ENCODE measurements around the gene MYO7A. TPM values are rescaled to one million over a fixed set of nuclear protein-coding genes. Genes with fewer than 3 reads are reported as not detected.

MYO7A gene
- total RNA-seq (0.07 and 0.17 TPM in 2 replicates), polyA plus RNA-seq (0.03 TPM in 2 replicates), polyA minus RNA-seq (0.36 TPM in 1 of 2 replicates, not detected in the other)
- 0.12 TPM for total RNA-seq (2013)

GRCh38 chr11:77127920-77128691 lies at the start of gene MYO7A:
MYO7A (plus strand) TSS chr11:77128246; CDS start chr11:77130635, 2,389 bp downstream.
- H3K27me3 Mint-ChIP-seq = peaks cover 10% of the 10 kb centered on the region
- H3K36me3 ChIP-seq (replicated peaks in 1 of 2; ENCODE audit: control extremely low read depth in 1 of 2, control insufficient read depth in 1 of 2, extremely low read depth in 1 of 2, insufficient read depth in 2 of 2, low read length in 1 of 2) = no peaks in the 10 kb centered on the region
- 37% methylated on average over 20 of the region's 20 CpGs for WGBS (ENCODE audit: insufficient coverage)
- no peak within 1 kb of the TSS for H3K27ac ChIP-seq (ENCODE audit: low read length in 2 of 2)
- peaks cover 0 to 5% (median 0%) of the 10 kb centered on the region in 3 donors for H3K9me3 ChIP-seq (ENCODE audit: control extremely low read depth in 1 of 3, control insufficient read depth in 2 of 3, insufficient read depth in 1 of 3, low read length in 2 of 3)
- H3K4me3 Mint-ChIP-seq = peak within 1 kb of the TSS; percentile 73
- H3K4me3 ChIP-seq (ENCODE audit: control extremely low read depth in 1 of 5, extremely low read depth in 1 of 5, insufficient read depth in 1 of 5, low read depth in 2 of 5, low read length in 4 of 5) = peak within 1 kb of the TSS in 4 of 5 experiments; percentile 20 to 47 (median 34)
- H3K4me1 Mint-ChIP-seq = peaks cover 21% of the 10 kb centered on the region
- peaks cover under 1% of the 10 kb centered on the region for H3K9me3 Mint-ChIP-seq (ENCODE audit: insufficient read depth)
- H3K27ac Mint-ChIP-seq = no peak within 1 kb of the TSS
- DNase-seq (peak; percentile 31), ATAC-seq (ENCODE audit: low read depth) (no peak)
- H3K27me3 ChIP-seq (replicated peaks in 1 of 4; ENCODE audit: control extremely low read depth in 1 of 4, control insufficient read depth in 3 of 4, insufficient read depth in 4 of 4, low read length in 3 of 4) = peaks cover 0 to 13% (median 0%) of the 10 kb centered on the region in 4 experiments
- TF ChIP-seq EZH2 (IDR thresholded peaks at IDR 0.05; ENCODE audit: borderline replicate concordance, insufficient read depth, low read depth, low read length, poor library complexity, severe bottlenecking) = no peak
- ChIA-PET POLR2A (no interaction called here), CTCF (interaction anchor here (0.8 to 3.6 kb wide), 14 partner anchors 8 to 491 kb away, joined by 3 to 32 read pairs (median 5); no protein-coding TSS in a partner anchor)
- H3K4me2 ChIP-seq (replicated peaks; ENCODE audit: low read depth, low read length, poor library complexity, severe bottlenecking) = peak within 1 kb of the TSS; percentile 65
- no peaks in the 10 kb centered on the region for H3K79me2 ChIP-seq (ENCODE audit: control insufficient read depth, insufficient read depth, low read length)
- peak within 1 kb of the TSS; percentile 36 for H3K9ac ChIP-seq (ENCODE audit: low read length)
- intact Hi-C loops (cut with micrococcal nuclease) = no loop called here
- peaks cover 15 to 20% of the 10 kb centered on the region in 2 donors for H3K4me1 ChIP-seq (ENCODE audit: control insufficient read depth in 2 of 2, insufficient read depth in 2 of 2, low read length in 2 of 2)
- H2AFZ ChIP-seq (ENCODE audit: insufficient read depth, low read depth, low read length, poor library complexity, severe bottlenecking) = peak within 1 kb of the TSS; percentile 73
- H4K20me1 ChIP-seq (ENCODE audit: control insufficient read depth, insufficient read depth, low read length, poor library complexity, severe bottlenecking) = no peaks in the 10 kb centered on the region

- no CpG with 5 or more reads among the region's 2 CpGs for WGBS (ENCODE audit: insufficient coverage)
- no peak overlapping the region for H3K27ac ChIP-seq (ENCODE audit: low read length in 2 of 2)
- Mint-ChIP-seq H3K27me3 (no peaks in the 10 kb centered on the region), H3K4me3 (no peak overlapping the region), H3K9me3 (ENCODE audit: insufficient read depth) (peaks cover 9% of the 10 kb centered on the region), H3K4me1 (peaks cover 13% of the 10 kb centered on the region), H3K27ac (no peak overlapping the region)
- H3K4me1 ChIP-seq (ENCODE audit: control insufficient read depth in 2 of 2, insufficient read depth in 2 of 2, low read length in 2 of 2) = peaks cover 6 to 16% of the 10 kb centered on the region in 2 donors
- no peak overlapping the region for H2AFZ ChIP-seq (ENCODE audit: insufficient read depth, low read depth, low read length, poor library complexity, severe bottlenecking)
- no peak for ATAC-seq (ENCODE audit: low read depth)
- no peaks in the 10 kb centered on the region for H3K27me3 ChIP-seq (replicated peaks in 1 of 4; ENCODE audit: control extremely low read depth in 1 of 4, control insufficient read depth in 3 of 4, insufficient read depth in 4 of 4, low read length in 3 of 4)
- ChIA-PET CTCF (interaction anchor here (1.0 to 1.3 kb wide), 2 partner anchors 10 to 12 kb away, joined by 3 read pairs; no protein-coding TSS in a partner anchor), POLR2A (no interaction called here)
- TF ChIP-seq CTCF (IDR thresholded peaks at IDR 0.05) = no peak
- no peak for TF ChIP-seq EZH2 (IDR thresholded peaks at IDR 0.05; ENCODE audit: borderline replicate concordance, insufficient read depth, low read depth, low read length, poor library complexity, severe bottlenecking)
- no peaks in the 10 kb centered on the region for H4K20me1 ChIP-seq (ENCODE audit: control insufficient read depth, insufficient read depth, low read length, poor library complexity, severe bottlenecking)
- DNase-seq = no peak
- H3K9me3 ChIP-seq (ENCODE audit: control extremely low read depth in 1 of 3, control insufficient read depth in 2 of 3, insufficient read depth in 1 of 3, low read length in 2 of 3) = peaks cover 0 to 5% (median 0%) of the 10 kb centered on the region in 3 donors
- intact Hi-C loops (cut with micrococcal nuclease) = no loop called here
- H3K4me2 ChIP-seq (replicated peaks; ENCODE audit: low read depth, low read length, poor library complexity, severe bottlenecking) = no peak overlapping the region
- no peaks in the 10 kb centered on the region for H3K36me3 ChIP-seq (replicated peaks in 1 of 2; ENCODE audit: control extremely low read depth in 1 of 2, control insufficient read depth in 1 of 2, extremely low read depth in 1 of 2, insufficient read depth in 2 of 2, low read length in 1 of 2)
- no peak overlapping the region for H3K4me3 ChIP-seq (ENCODE audit: control extremely low read depth in 1 of 5, extremely low read depth in 1 of 5, insufficient read depth in 1 of 5, low read depth in 2 of 5, low read length in 4 of 5)
- no peaks in the 10 kb centered on the region for H3K79me2 ChIP-seq (ENCODE audit: control insufficient read depth, insufficient read depth, low read length)
- H3K9ac ChIP-seq (ENCODE audit: low read length) = no peak overlapping the region
Measured at GRCh38 chr11:77079666-77080065, 48.4 kb upstream of the MYO7A start.
